ENCODE results near the gene ASCL2. TPM values are rescaled to one million over a fixed set of nuclear protein-coding genes. Genes with fewer than 3 reads are reported as not detected.

The ASCL2 gene
- total RNA-seq, 1 donor from 2014 or later: 1.7 TPM

- no peak for TF ChIP-seq CTCF (IDR thresholded peaks at IDR 0.05)
- Histone ChIP-seq H3K4me1 (peaks cover 51% of the 10 kb centered on the region), H3K27ac (peak overlapping the region; percentile 83), H3K9me3 (no peaks in the 10 kb centered on the region), H3K36me3 (no peaks in the 10 kb centered on the region), H3K4me3 (peak overlapping the region; percentile 24), H3K27me3 (ENCODE audit: low read depth) (no peaks in the 10 kb centered on the region)
- peak; percentile 50 for DNase-seq
- intact Hi-C loops (cut with DNase I): loop anchor here (10.0 kb wide), 1 partner anchor 118 kb away; no protein-coding TSS in a partner anchor
- no peak for ATAC-seq
Measured at GRCh38 chr11:2306452-2306823, 36.0 kb upstream of the ASCL2 start.

GRCh38 chr11:2305788-2306451 is 35.5 kb upstream of the ASCL2 start:
- no peak for TF ChIP-seq CTCF (IDR thresholded peaks at IDR 0.05)
- Histone ChIP-seq H3K36me3 (no peaks in the 10 kb centered on the region), H3K9me3 (no peaks in the 10 kb centered on the region), H3K27ac (peak overlapping the region; percentile 83), H3K4me3 (peak overlapping the region; percentile 29), H3K4me1 (peaks cover 53% of the 10 kb centered on the region), H3K27me3 (ENCODE audit: low read depth) (no peaks in the 10 kb centered on the region)
- peak; percentile 48 for DNase-seq
- no peak for ATAC-seq
- intact Hi-C loops (cut with DNase I): loop anchor here (10.0 kb wide), 1 partner anchor 119 kb away; no protein-coding TSS in a partner anchor

GRCh38 chr11:2305140-2305778 is 34.9 kb upstream of the ASCL2 start:
- Histone ChIP-seq H3K9me3 (no peaks in the 10 kb centered on the region), H3K27ac (peak overlapping the region; percentile 74), H3K4me3 (peak overlapping the region; percentile 29), H3K36me3 (no peaks in the 10 kb centered on the region), H3K27me3 (ENCODE audit: low read depth) (no peaks in the 10 kb centered on the region), H3K4me1 (peaks cover 56% of the 10 kb centered on the region)
- ATAC-seq: peak; percentile 78 to 80
- intact Hi-C loops (cut with DNase I): loop anchor here (10.0 kb wide), 1 partner anchor 120 kb away; no protein-coding TSS in a partner anchor
- TF ChIP-seq CTCF (IDR thresholded peaks at IDR 0.05): peak; percentile 96
- DNase-seq: peak; percentile 93

GRCh38 chr11:2304506-2305139 is 34.2 kb upstream of the ASCL2 start:
- intact Hi-C loops (cut with DNase I): loop anchor here (10.0 kb wide), 1 partner anchor 120 kb away; no protein-coding TSS in a partner anchor
- DNase-seq (peak; percentile 40), ATAC-seq (no peak)
- H3K4me3 ChIP-seq: no peak overlapping the region
- H3K36me3 ChIP-seq: no peaks in the 10 kb centered on the region
- H3K27ac ChIP-seq: peak overlapping the region; percentile 74
- no peaks in the 10 kb centered on the region for H3K27me3 ChIP-seq (ENCODE audit: low read depth)
- no peak for TF ChIP-seq CTCF (IDR thresholded peaks at IDR 0.05)
- no peaks in the 10 kb centered on the region for H3K9me3 ChIP-seq
- peaks cover 56% of the 10 kb centered on the region for H3K4me1 ChIP-seq

- DNase-seq: peak; percentile 47
- no peak for ATAC-seq
- H3K4me1 ChIP-seq: peaks cover 56% of the 10 kb centered on the region
- H3K4me3 ChIP-seq: peak overlapping the region; percentile 47
- peak overlapping the region; percentile 38 for H3K27ac ChIP-seq
- no peaks in the 10 kb centered on the region for H3K36me3 ChIP-seq
- TF ChIP-seq CTCF (IDR thresholded peaks at IDR 0.05): no peak
- H3K27me3 ChIP-seq (ENCODE audit: low read depth): no peaks in the 10 kb centered on the region
- intact Hi-C loops (cut with DNase I): loop anchor here (10.0 kb wide), 1 partner anchor 121 kb away; no protein-coding TSS in a partner anchor
- H3K9me3 ChIP-seq: no peaks in the 10 kb centered on the region
Measured at GRCh38 chr11:2303627-2304505, 33.5 kb upstream of the ASCL2 start.

Measured in lower lobe of right lung (tissue), 2 donors.